GM06990 (cell line): ENCODE measurements around the gene TCEAL2.
"Not testable (repeated sequence)": the region's sequence is repeated elsewhere in the genome, so short reads cannot be mapped to it uniquely, and the experiment has no call there.

ENCODE experiments used
- DNase-seq: peaks from one replicate; pipeline ENCODE4 v3.0.0-alpha.2; 2011; ENCODE audit not compliant: insufficient read length; ENCODE audit errors: extremely low read depth
- H3K27me3 ChIP-seq: replicated peaks from 2 replicates; pipeline ENCODE4 v1.6.0; 2011; ENCODE audit warnings: low read length; ENCODE audit not compliant: control insufficient read depth, insufficient read depth
- H3K36me3 ChIP-seq: 2 replicates; pipeline ENCODE4 v1.5.1; 2011; ENCODE audit warnings: low read length; ENCODE audit not compliant: control insufficient read depth, insufficient read depth
- H3K4me3 ChIP-seq: replicated peaks from 2 replicates; pipeline ENCODE4 v1.5.1; 2011; ENCODE audit warnings: low read depth, mild to moderate bottlenecking, control low read depth, low read length
- TF ChIP-seq, protein P1 (sequence below): IDR thresholded peaks from 2 replicates; pipeline ENCODE4 v1.5.1; 2011; ENCODE audit warnings: low read length, control low read depth, mild to moderate bottlenecking, inconsistent platforms; ENCODE audit not compliant: insufficient read depth, poor library complexity, severe bottlenecking

Gene TCEAL2

DNA sequence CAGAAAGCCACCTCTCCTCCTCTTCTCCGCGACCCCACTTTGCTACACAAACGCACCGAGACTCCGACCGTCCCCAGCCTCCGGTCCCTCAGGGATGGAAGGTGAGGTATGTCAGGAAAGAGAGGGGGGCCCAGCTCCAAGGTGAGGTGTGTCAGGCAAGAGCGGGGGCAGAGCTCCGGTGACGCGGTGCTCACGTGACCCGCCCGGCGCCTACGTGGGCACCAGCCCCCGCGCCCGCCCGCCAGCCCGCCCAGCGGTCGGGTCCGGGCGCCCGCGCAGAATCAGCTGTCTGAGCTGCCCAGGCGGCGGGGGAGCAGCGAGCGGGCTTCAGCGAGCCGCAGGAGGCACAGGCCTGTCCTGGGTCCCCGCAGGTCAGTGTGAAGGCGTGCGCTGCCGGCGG, at the start of gene TCEAL2:
TCEAL2 (plus strand) TSS at position 244 of the 400 bp plus-strand sequence. CDS start 1,152 bp downstream, outside the sequence.
- DNase-seq, H3K4me3 ChIP-seq: not testable (repeated sequence)

DNA sequence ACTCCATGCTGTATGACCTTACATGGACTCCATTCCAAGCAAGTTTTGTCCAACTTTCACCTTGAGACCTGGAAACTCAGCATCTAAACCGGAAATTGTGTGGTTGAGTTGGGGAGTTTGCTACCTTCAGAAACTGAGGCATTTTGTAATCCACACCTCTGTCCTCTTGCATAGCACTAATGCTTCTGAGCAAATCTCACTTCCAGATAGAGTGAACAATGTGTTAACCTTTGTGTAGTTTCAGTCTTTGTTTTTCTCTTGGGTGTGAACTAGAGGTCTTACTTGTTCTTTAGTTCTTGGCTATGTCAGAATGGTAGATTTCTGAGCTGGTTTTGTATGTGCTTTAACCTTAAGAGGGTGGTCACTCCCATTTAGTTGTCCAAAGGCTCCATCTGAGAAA, 48.1 kb upstream of the TCEAL2 start:
- Histone ChIP-seq H3K27me3 (no peaks in the 10 kb centered on the region), H3K36me3 (no peaks in the 10 kb centered on the region), H3K4me3 (no peak overlapping the region)
- no peak for DNase-seq
- TF ChIP-seq, protein P1, sequence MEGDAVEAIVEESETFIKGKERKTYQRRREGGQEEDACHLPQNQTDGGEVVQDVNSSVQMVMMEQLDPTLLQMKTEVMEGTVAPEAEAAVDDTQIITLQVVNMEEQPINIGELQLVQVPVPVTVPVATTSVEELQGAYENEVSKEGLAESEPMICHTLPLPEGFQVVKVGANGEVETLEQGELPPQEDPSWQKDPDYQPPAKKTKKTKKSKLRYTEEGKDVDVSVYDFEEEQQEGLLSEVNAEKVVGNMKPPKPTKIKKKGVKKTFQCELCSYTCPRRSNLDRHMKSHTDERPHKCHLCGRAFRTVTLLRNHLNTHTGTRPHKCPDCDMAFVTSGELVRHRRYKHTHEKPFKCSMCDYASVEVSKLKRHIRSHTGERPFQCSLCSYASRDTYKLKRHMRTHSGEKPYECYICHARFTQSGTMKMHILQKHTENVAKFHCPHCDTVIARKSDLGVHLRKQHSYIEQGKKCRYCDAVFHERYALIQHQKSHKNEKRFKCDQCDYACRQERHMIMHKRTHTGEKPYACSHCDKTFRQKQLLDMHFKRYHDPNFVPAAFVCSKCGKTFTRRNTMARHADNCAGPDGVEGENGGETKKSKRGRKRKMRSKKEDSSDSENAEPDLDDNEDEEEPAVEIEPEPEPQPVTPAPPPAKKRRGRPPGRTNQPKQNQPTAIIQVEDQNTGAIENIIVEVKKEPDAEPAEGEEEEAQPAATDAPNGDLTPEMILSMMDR, result no peak

More for the DNA sequence above, at the start of gene TCEAL2:
- H3K36me3 ChIP-seq, H3K27me3 ChIP-seq: not testable (repeated sequence)

DNA sequence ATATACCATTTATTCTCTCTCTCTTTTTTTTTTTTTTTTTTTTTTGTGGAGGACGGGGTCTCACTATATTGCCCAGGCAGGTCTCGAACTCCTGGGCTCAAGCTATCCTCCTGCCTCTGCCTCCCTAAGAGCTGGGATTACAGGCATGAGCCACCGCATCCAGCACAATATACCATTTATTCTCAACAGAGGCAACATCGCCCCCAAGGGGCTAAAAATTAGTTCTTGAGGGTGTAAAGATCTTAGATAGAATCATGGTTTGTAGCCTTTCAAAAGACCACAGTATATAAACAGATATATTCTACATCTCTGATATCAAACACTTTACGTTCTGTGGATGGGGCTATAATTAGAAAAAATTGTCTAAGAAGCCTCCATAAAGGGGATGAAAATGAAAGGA, 39.8 kb upstream of the TCEAL2 start:
- Histone ChIP-seq H3K27me3 (no peaks in the 10 kb centered on the region), H3K4me3 (no peak overlapping the region), H3K36me3 (no peaks in the 10 kb centered on the region)
- TF ChIP-seq, protein P1, result peak; percentile 4
- no peak for DNase-seq

DNA sequence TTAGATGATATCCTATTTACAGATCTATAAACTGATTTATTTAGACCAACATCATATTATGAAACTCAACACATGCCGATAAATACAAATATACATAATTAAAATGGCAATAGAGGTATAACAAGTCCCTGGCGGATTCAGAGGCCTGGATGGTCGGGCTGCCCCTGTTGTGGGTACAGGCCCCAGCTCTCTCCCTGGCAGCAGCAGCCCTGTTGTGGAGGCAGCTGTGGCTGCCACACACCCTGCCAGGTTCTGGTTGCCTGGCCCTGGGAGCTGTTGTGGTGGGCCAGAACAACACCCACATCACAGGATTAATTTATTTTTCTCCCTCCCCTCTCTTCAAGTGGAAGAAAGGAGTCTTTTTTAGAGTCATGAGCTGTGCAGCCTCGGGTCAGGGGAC, 12.1 kb upstream of the TCEAL2 start:
- TF ChIP-seq, protein P1, result no peak
- no peaks in the 10 kb centered on the region for H3K27me3 ChIP-seq
- DNase-seq, result no peak
- no peaks in the 10 kb centered on the region for H3K36me3 ChIP-seq
- no peak overlapping the region for H3K4me3 ChIP-seq

DNA sequence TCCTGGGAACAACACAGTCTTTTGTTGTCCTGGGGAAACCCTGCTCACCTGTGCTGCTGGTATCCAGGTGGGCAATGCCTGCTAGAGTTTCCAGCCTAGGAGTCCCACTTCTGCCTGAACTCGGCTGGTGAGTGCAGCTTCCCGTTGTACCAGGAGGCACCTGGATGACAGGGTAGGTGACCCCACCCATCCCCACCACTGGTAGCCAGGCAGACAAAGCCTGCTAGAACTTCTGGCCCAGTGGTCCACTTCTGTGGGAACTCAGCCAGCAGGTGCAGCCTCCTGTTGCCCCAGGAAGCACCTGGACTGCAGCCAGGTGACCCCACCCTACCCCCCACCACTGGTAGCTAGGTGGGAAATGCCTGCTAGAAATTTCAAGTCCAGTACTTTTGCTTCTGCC, 9.7 kb upstream of the TCEAL2 start:
- TF ChIP-seq, protein P1, result no peak
- no peak for DNase-seq
- H3K36me3 ChIP-seq, result no peaks in the 10 kb centered on the region
- no peak overlapping the region for H3K4me3 ChIP-seq
- H3K27me3 ChIP-seq, result no peaks in the 10 kb centered on the region

DNA sequence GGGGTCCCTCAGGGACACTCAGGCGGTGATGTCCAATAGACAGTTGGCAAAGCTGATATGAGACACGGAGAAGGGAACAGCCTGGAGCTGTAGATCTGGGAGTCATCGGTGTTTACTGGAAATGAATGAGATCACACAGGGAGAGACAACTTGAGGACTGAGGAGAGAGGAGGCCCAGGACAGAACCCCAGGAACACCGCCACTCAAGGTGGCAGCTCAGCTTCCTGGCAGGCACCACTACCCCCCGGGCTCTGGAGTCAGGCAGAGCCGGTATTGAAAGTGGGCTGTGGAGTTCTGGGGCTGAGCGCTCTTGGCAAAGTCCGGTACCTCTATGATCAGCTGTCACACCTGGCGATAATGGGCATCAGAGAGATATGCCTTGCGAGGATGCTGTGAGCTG, 465 bp upstream of the TCEAL2 start:
- not testable (repeated sequence) for H3K4me3 ChIP-seq, H3K27me3 ChIP-seq, DNase-seq, H3K36me3 ChIP-seq

DNA sequence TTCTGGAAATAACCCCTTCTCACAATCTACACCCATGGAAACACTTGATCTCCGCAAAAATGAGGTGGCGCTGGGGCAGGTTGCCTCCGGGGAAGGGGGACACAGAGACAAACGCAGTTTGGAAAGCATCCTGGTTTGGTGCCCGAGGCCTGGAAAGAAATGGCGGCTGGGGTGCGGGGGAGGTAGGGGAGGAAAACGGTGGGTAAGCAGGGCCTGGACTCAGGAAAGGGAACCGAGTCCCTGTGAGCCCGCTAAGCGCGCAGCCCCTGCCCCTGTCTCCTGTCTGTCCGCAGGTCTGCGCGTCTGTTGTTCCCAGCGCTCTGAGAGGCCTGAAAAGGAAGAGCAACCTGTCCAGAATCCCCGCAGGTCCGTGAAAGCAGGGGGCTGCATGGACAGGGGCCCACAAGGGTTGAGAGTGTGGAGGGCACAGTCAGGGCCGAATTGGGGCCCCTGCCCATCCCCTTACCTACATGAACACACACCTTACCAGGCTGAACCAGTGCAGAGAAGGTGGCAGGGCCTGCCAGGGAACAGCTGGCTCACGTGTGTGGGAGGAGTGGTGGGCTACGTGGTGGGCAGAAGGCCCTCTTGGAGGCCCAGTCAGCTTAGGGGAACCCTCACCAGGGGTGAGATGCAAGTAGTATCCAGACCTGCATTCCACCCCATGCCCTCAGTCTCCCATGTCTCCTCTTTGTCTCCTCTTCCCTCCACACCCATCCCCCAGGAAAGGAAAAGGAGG, 770 bp downstream of the TCEAL2 start:
- not testable (repeated sequence) for H3K27me3 ChIP-seq, H3K4me3 ChIP-seq, DNase-seq, H3K36me3 ChIP-seq
